Breast epithelium (tissue), 3 donors: Measurements from ENCODE around the gene LYRM4.

Experiments used
- POLR2AphosphoS5 ChIP-seq, 3 donors: sonication (generic); formaldehyde crosslinking; IDR thresholded peaks; one replicate each; pipeline ENCODE4 v1.6.1; 2017; ENCODE audit warnings: antibody characterized with exemption in 3 of 3
- TF ChIP-seq, protein P1 (sequence below), 3 donors: fragments of 450-650 bp; IDR thresholded peaks; one replicate each; pipeline ENCODE4 v1.5.1; 2016 to 2017; ENCODE audit warnings: antibody characterized with exemption in 3 of 3, mild to moderate bottlenecking in 3 of 3, moderate library complexity in 3 of 3

DNA sequence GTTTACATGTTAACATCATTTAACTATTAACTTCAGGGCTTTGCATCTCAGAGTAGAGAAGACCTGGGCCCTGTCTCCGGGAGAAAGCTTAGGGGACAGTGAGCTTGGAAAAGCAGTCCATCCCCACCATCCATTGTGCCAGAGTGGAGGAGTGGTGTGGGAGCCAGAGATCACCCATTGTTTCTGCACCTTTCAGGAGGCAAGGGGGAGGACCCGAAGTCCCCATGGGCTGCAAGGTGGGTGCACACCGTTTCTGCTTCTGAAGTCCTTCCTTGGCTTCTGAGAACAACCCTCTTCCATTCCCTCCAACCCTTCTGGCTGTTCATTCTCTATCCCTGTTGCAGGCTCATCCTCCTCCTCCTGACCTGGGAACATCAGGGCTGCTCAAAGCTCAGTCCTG lies 179.6 kb downstream of the LYRM4 start:
- TF ChIP-seq, protein P1, sequence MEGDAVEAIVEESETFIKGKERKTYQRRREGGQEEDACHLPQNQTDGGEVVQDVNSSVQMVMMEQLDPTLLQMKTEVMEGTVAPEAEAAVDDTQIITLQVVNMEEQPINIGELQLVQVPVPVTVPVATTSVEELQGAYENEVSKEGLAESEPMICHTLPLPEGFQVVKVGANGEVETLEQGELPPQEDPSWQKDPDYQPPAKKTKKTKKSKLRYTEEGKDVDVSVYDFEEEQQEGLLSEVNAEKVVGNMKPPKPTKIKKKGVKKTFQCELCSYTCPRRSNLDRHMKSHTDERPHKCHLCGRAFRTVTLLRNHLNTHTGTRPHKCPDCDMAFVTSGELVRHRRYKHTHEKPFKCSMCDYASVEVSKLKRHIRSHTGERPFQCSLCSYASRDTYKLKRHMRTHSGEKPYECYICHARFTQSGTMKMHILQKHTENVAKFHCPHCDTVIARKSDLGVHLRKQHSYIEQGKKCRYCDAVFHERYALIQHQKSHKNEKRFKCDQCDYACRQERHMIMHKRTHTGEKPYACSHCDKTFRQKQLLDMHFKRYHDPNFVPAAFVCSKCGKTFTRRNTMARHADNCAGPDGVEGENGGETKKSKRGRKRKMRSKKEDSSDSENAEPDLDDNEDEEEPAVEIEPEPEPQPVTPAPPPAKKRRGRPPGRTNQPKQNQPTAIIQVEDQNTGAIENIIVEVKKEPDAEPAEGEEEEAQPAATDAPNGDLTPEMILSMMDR (IDR thresholded peaks at IDR 0.05) = no peak
- no peak for TF ChIP-seq POLR2AphosphoS5 (IDR thresholded peaks at IDR 0.05)
